Natural killer cell (primary cell): ENCODE results near the gene NKX1-2. TPM values are rescaled to one million over a fixed set of nuclear protein-coding genes. Genes with fewer than 3 reads are reported as not detected.

Experiments used
- ATAC-seq, 3 donors: fragments of 150-1000 bp in 2 of 3; fragments of 200-7000 bp in 1 of 3; cut with Tn5 transposase; 1 replicate in 1 of 3; 2 replicates in 2 of 3; pipeline ENCODE4 v1.10.0; 2021; ENCODE audit warnings: mild to moderate bottlenecking in 2 of 3, moderate library complexity in 2 of 3
- DNase-seq, 2 donors: peaks; one replicate each; pipeline versions ENCODE4 v3.0.0 to v3.0.0-alpha.2; 2013 to 2021; ENCODE audit warnings: mixed read lengths in 1 of 2
- H3K27ac ChIP-seq: one replicate; pipeline ENCODE4 v1.5.1; 2013; ENCODE audit warnings: mild to moderate bottlenecking, low read length
- H3K27me3 ChIP-seq: one replicate; pipeline ENCODE4 v1.6.1; 2013; ENCODE audit warnings: low read length; ENCODE audit not compliant: control insufficient read depth, insufficient read depth
- H3K36me3 ChIP-seq: one replicate; pipeline ENCODE4 v1.6.1; 2013; ENCODE audit warnings: low read length; ENCODE audit not compliant: control insufficient read depth, insufficient read depth
- H3K4me1 ChIP-seq: one replicate; pipeline ENCODE4 v1.6.1; 2013; ENCODE audit warnings: low read length; ENCODE audit not compliant: control insufficient read depth, insufficient read depth
- H3K4me3 ChIP-seq: one replicate; pipeline ENCODE4 v1.5.1; 2013; ENCODE audit warnings: low read length
- H3K9me3 ChIP-seq: one replicate; pipeline ENCODE4 v1.6.1; 2013; ENCODE audit warnings: low read length; ENCODE audit not compliant: control insufficient read depth, insufficient read depth
- H3K27ac Mint-ChIP-seq, 2 donors: one replicate each; pipeline ENCODE4 v1.8.0; 2022; ENCODE audit warnings: mild to moderate bottlenecking in 2 of 2, mixed read lengths in 2 of 2, moderate library complexity in 1 of 2
- H3K27me3 Mint-ChIP-seq, 2 donors: one replicate each; pipeline ENCODE4 v1.8.0; 2022; ENCODE audit warnings: low read depth in 2 of 2, mixed read lengths in 2 of 2
- H3K36me3 Mint-ChIP-seq: one replicate; pipeline ENCODE4 v1.8.0; 2022; ENCODE audit warnings: mixed read lengths
- H3K4me1 Mint-ChIP-seq, 2 donors: one replicate each; pipeline ENCODE4 v1.8.0; 2022; ENCODE audit warnings: mixed read lengths in 2 of 2
- H3K4me3 Mint-ChIP-seq: one replicate; pipeline ENCODE4 v1.8.0; 2022; ENCODE audit warnings: mild to moderate bottlenecking, moderate library complexity, mixed read lengths
- H3K9me3 Mint-ChIP-seq, 2 donors: one replicate each; pipeline ENCODE4 v1.8.0; 2022; ENCODE audit warnings: mixed read lengths in 2 of 2
- CTCF ChIP-seq: fragments of 200-600 bp; IDR thresholded peaks from one replicate; pipeline ENCODE4 v1.8.0; 2022; ENCODE audit warnings: antibody characterized with exemption
- WGBS: methylation state at CpG from one replicate; pipeline ENCODE4 v1.1.7; 2013; ENCODE audit warnings: missing lambda C conversion rate; ENCODE audit not compliant: insufficient coverage; 5-methylcytosine and 5-hydroxymethylcytosine counted together
- intact Hi-C: fragments of 100-400 bp; cut with micrococcal nuclease; formaldehyde crosslinking; loops from one replicate; pipeline ENCODE4 v1.14.2; 2022
- total RNA-seq, 4 donors: library from RNA; stranded (reverse); fragments of 120-200 nt in 1 of 4; gene quantifications; one replicate each; pipeline versions ENCODE4 v1.2.3 to v1.2.4, GENCODE V29; 2013 to 2022

NKX1-2 gene
- total RNA-seq, 3 donors from 2014 or later (not counting 1 experiment from before 2014, with no cell fraction given) = not detected

GRCh38 chr10:124419635-124420034, 30.2 kb downstream of the NKX1-2 start:
- Histone ChIP-seq H3K36me3 (no peaks in the 10 kb centered on the region), H3K27ac (no peak overlapping the region), H3K4me1 (peaks cover 14% of the 10 kb centered on the region), H3K27me3 (no peaks in the 10 kb centered on the region), H3K9me3 (no peaks in the 10 kb centered on the region), H3K4me3 (no peak overlapping the region)
- H3K27ac Mint-ChIP-seq = peak overlapping the region; percentile 21 to 80
- H3K27me3 Mint-ChIP-seq = peaks cover 8 to 15% of the 10 kb centered on the region in 2 donors
- H3K4me1 Mint-ChIP-seq = peaks cover 0 to 5% of the 10 kb centered on the region in 2 donors
- peak overlapping the region; percentile 76 for H3K4me3 Mint-ChIP-seq
- DNase-seq = no peak
- H3K9me3 Mint-ChIP-seq = no peaks in the 10 kb centered on the region
- WGBS = 91% methylated on average over 10 of the region's 10 CpGs
- TF ChIP-seq CTCF = no peak
- ATAC-seq = no peak
- intact Hi-C loops = loop anchor here (5.0 kb wide), 1 partner anchor 43 kb away; the partner anchor contains the start of gene LHPP
- H3K36me3 Mint-ChIP-seq = no peaks in the 10 kb centered on the region

- H3K27me3 Mint-ChIP-seq = peaks cover 8 to 10% of the 10 kb centered on the region in 2 donors
- H3K4me1 Mint-ChIP-seq = peaks cover 0 to 5% of the 10 kb centered on the region in 2 donors
- peak within 1 kb of the TSS; percentile 79 for H3K4me3 Mint-ChIP-seq
- no peaks in the 10 kb centered on the region for H3K36me3 ChIP-seq
- H3K9me3 Mint-ChIP-seq = no peaks in the 10 kb centered on the region
- no peaks in the 10 kb centered on the region for H3K36me3 Mint-ChIP-seq
- peaks cover 14% of the 10 kb centered on the region for H3K4me1 ChIP-seq
- peak; percentile 14 for TF ChIP-seq CTCF
- ATAC-seq (peak; percentile 97 to 99 (median 98)), DNase-seq (peak; percentile 96 to 98)
- H3K4me3 ChIP-seq = peak within 1 kb of the TSS; percentile 58
- 4% methylated on average over 70 of the region's 70 CpGs for WGBS
- H3K9me3 ChIP-seq = no peaks in the 10 kb centered on the region
- intact Hi-C loops = loop anchor here (5.0 kb wide), 1 partner anchor 43 kb away; the partner anchor contains the start of gene LHPP
- peak within 1 kb of the TSS; percentile 57 for H3K27ac ChIP-seq
- no peaks in the 10 kb centered on the region for H3K27me3 ChIP-seq
- H3K27ac Mint-ChIP-seq = peak within 1 kb of the TSS; percentile 21 to 80
Observed at GRCh38 chr10:124418726-124419501, 30.9 kb downstream of the NKX1-2 start, which contains the start of gene OAT. Gene OAT, minus strand, starts transcription at chr10:124418923. Its CDS starts 6,752 bp downstream, at chr10:124412171.

- no peaks in the 10 kb centered on the region for H3K36me3 Mint-ChIP-seq
- no peaks in the 10 kb centered on the region for H3K9me3 Mint-ChIP-seq
- H3K27ac Mint-ChIP-seq = peak overlapping the region in 1 of 2 donors; percentile 80
- no peaks in the 10 kb centered on the region for H3K27me3 ChIP-seq
- peak overlapping the region; percentile 79 for H3K4me3 Mint-ChIP-seq
- ATAC-seq (peak; percentile 47 to 63 (median 50)), DNase-seq (peak; percentile 46 to 56)
- H3K27me3 Mint-ChIP-seq = peaks cover 8 to 9% of the 10 kb centered on the region in 2 donors
- TF ChIP-seq CTCF = peak; percentile 1
- no peak overlapping the region for H3K27ac ChIP-seq
- intact Hi-C loops = loop anchor here (5.0 kb wide), 1 partner anchor 44 kb away; the partner anchor contains the start of gene LHPP
- H3K4me3 ChIP-seq = peak overlapping the region; percentile 58
- H3K36me3 ChIP-seq = no peaks in the 10 kb centered on the region
- 8% methylated on average over 63 of the region's 64 CpGs for whole genome bisulfite sequencing
- peaks cover 0 to 5% of the 10 kb centered on the region in 2 donors for H3K4me1 Mint-ChIP-seq
- no peaks in the 10 kb centered on the region for H3K9me3 ChIP-seq
- H3K4me1 ChIP-seq = peaks cover 14% of the 10 kb centered on the region
Observed at GRCh38 chr10:124417895-124418725, 31.7 kb downstream of the NKX1-2 start.
